Loucy (cell line): ENCODE data around the gene TPCN1.

Source experiments
- H2AFZ ChIP-seq: fragments of 200-600 bp; sonication (generic); 2 replicates; pipeline ENCODE4 v1.6.0; 2016; ENCODE audit warnings: antibody characterized with exemption, mild to moderate bottlenecking, low read length, moderate library complexity
- H3F3A ChIP-seq: fragments of 200-600 bp; 2 replicates; pipeline ENCODE4 v1.6.0; 2016; ENCODE audit warnings: antibody characterized with exemption, low read depth, mild to moderate bottlenecking
- H3K27me3 ChIP-seq: fragments of 200-600 bp; sonication (generic); 2 replicates; pipeline ENCODE4 v1.6.1; 2014; ENCODE audit warnings: low read length, mild to moderate bottlenecking; ENCODE audit not compliant: insufficient read depth, poor library complexity, severe bottlenecking
- H3K36me3 ChIP-seq: fragments of 200-600 bp; sonication (generic); 2 replicates; pipeline ENCODE4 v1.6.1; 2016; ENCODE audit warnings: low read length; ENCODE audit not compliant: insufficient read depth
- H3K4me1 ChIP-seq: fragments of 200-600 bp; sonication (generic); 2 replicates; pipeline ENCODE4 v1.5.1; 2014; ENCODE audit warnings: low read length, mild to moderate bottlenecking; ENCODE audit not compliant: insufficient read depth, poor library complexity, severe bottlenecking
- H3K4me2 ChIP-seq: fragments of 200-600 bp; sonication (generic); 2 replicates; pipeline ENCODE4 v1.6.0; 2014; ENCODE audit warnings: antibody characterized with exemption, low read length, low read depth, mild to moderate bottlenecking; ENCODE audit not compliant: poor library complexity, severe bottlenecking
- H3K4me3 ChIP-seq: fragments of 200-600 bp; sonication (generic); 2 replicates; pipeline ENCODE4 v1.5.1; 2014; ENCODE audit warnings: low read length, mild to moderate bottlenecking, mixed read lengths; ENCODE audit not compliant: poor library complexity, severe bottlenecking
- H3K79me2 ChIP-seq: fragments of 200-600 bp; sonication (generic); 2 replicates; pipeline ENCODE4 v1.6.1; 2014; ENCODE audit warnings: low read length; ENCODE audit not compliant: insufficient read depth
- H3K9ac ChIP-seq: fragments of 200-600 bp; sonication (generic); 2 replicates; pipeline ENCODE4 v1.6.0; 2014; ENCODE audit warnings: mild to moderate bottlenecking, low read depth, low read length, moderate library complexity; ENCODE audit not compliant: poor library complexity, severe bottlenecking
- H3K9me2 ChIP-seq: fragments of 200-600 bp; sonication (generic); replicated peaks from 2 replicates; pipeline ENCODE4 v1.6.1; 2016; ENCODE audit warnings: low read depth, low read length, mixed read lengths
- H3K9me3 ChIP-seq: fragments of 200-600 bp; sonication (generic); 2 replicates; pipeline ENCODE4 v1.6.1; 2014; ENCODE audit warnings: mild to moderate bottlenecking, antibody characterized with exemption, low read length, low read depth; ENCODE audit not compliant: insufficient read depth
- H4K20me1 ChIP-seq: fragments of 200-600 bp; sonication (generic); 2 replicates; pipeline ENCODE4 v1.6.0; 2014; ENCODE audit warnings: antibody characterized with exemption, low read length, mild to moderate bottlenecking; ENCODE audit not compliant: insufficient read depth, poor library complexity, severe bottlenecking
- EZH2phosphoT487 ChIP-seq: fragments of 200-600 bp; IDR thresholded peaks from 2 replicates; pipeline ENCODE4 v1.6.1; 2018; ENCODE audit warnings: antibody characterized with exemption, mild to moderate bottlenecking, moderate library complexity, borderline replicate concordance
- TF ChIP-seq, protein P1 (sequence below): fragments of 200-600 bp; sonication (generic); conservative IDR thresholded peaks from 2 replicates; pipeline ENCODE4 v1.5.1; 2014; ENCODE audit warnings: mild to moderate bottlenecking, antibody characterized with exemption, low read length

The TPCN1 gene

DNA sequence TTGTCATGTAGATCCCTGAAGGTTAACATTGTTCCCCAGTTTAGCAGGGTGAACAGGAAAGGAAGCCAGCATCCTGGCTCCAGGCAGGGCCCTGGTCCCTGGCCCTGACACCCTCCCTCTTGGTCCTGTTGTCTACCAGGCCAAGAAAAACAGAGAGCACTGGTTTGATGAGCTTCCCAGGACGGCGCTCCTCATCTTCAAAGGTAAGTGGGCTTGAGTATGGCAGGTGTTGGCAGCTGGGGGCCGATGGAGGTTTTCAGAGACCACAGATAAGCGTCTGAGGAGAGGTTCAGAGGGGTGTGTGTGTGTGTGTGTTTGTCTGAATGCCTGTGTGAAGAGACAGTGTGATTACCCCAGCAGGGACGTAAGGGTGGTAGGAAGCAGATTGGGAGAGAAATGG lies 57.4 kb downstream of the TPCN1 start:
- Histone ChIP-seq H3K4me2 (no peak overlapping the region), H3K36me3 (no peaks in the 10 kb centered on the region), H3K9me3 (no peaks in the 10 kb centered on the region), H3K4me3 (no peak overlapping the region), H4K20me1 (no peaks in the 10 kb centered on the region), H3K4me1 (no peaks in the 10 kb centered on the region), H3K9ac (no peak overlapping the region), H3K9me2 (no peaks in the 10 kb centered on the region), H3K79me2 (no peaks in the 10 kb centered on the region), H2AFZ (no peak overlapping the region), H3K27me3 (no peaks in the 10 kb centered on the region), H3F3A (no peaks in the 10 kb centered on the region)
- TF ChIP-seq, protein P1, sequence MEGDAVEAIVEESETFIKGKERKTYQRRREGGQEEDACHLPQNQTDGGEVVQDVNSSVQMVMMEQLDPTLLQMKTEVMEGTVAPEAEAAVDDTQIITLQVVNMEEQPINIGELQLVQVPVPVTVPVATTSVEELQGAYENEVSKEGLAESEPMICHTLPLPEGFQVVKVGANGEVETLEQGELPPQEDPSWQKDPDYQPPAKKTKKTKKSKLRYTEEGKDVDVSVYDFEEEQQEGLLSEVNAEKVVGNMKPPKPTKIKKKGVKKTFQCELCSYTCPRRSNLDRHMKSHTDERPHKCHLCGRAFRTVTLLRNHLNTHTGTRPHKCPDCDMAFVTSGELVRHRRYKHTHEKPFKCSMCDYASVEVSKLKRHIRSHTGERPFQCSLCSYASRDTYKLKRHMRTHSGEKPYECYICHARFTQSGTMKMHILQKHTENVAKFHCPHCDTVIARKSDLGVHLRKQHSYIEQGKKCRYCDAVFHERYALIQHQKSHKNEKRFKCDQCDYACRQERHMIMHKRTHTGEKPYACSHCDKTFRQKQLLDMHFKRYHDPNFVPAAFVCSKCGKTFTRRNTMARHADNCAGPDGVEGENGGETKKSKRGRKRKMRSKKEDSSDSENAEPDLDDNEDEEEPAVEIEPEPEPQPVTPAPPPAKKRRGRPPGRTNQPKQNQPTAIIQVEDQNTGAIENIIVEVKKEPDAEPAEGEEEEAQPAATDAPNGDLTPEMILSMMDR: no peak
- TF ChIP-seq EZH2phosphoT487: no peak

DNA sequence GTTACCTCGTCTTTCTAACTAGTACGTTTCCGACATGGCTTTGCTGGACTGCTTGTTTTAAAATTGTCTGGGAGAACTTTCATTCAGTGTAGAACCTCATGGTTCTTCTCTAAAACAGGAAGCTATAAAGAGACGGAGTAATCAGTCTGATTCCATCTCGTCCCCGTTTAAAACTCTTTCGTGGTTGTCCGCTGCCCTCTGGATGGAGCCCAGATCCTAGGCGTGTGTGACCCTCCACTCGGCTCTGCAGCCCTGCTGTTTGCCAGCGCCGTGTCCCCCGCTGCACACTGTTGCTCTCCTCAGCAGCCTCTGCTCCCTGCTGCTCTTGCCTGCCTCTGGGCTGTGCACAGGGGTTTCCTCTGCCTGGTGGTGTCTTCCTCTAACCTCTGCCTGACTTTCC lies 63.5 kb downstream of the TPCN1 start:
- Histone ChIP-seq H3K36me3 (no peaks in the 10 kb centered on the region), H3K4me2 (no peak overlapping the region), H2AFZ (no peak overlapping the region), H3K27me3 (no peaks in the 10 kb centered on the region), H3K9ac (no peak overlapping the region), H3K79me2 (no peaks in the 10 kb centered on the region), H3K9me3 (no peaks in the 10 kb centered on the region), H3F3A (no peaks in the 10 kb centered on the region), H3K9me2 (no peaks in the 10 kb centered on the region), H4K20me1 (no peaks in the 10 kb centered on the region), H3K4me1 (no peaks in the 10 kb centered on the region), H3K4me3 (no peak overlapping the region)
- no peak for TF ChIP-seq EZH2phosphoT487
- TF ChIP-seq, protein P1: no peak

DNA sequence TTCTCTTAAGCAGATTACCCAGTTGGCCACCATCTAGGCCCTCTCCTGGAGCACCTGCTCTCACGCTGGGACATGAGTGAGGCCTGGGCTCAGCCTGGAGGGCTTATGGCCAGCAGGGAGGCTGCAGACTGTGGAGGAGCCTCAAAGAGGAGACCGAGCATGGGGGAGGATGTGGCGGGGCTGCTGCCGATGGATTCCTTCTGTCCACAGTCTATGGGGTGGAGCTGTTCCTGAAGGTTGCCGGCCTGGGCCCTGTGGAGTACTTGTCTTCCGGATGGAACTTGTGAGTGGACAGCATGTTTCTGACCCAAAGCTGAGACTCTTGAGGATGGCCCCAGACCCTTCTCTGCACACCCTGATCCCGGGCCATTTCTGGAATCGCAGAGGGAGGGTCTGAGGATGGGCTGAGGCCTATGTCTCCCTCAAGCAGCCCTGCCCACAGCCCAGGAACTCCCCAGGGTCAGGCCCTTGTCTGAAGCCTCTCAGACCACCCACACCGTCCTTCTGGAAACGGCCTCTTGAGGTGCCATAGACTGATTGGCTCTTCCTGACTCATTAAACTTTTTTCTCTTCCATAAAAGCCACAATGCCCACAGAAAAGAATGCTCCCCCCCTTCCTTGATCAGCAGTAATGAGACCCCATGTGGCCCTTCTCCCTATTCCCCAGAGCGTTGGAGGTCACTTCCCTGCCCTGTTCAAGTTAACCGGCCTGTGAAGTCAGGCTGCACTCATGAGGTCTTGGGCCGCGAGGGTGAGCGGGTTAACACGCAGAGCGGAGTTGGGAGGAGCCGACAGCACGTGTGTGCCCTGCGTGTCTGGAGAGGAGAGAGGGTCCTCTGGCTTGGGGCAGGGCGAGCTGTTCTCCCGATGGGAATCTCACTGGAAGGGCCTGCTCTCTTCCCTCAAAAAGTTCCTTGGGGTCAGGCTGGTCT lies 64.7 kb downstream of the TPCN1 start:
- Histone ChIP-seq H3K79me2 (no peaks in the 10 kb centered on the region), H3K36me3 (no peaks in the 10 kb centered on the region), H3K9me3 (no peaks in the 10 kb centered on the region), H3K9ac (no peak overlapping the region), H3K27me3 (no peaks in the 10 kb centered on the region), H3F3A (no peaks in the 10 kb centered on the region), H3K4me1 (no peaks in the 10 kb centered on the region), H4K20me1 (no peaks in the 10 kb centered on the region), H2AFZ (no peak overlapping the region), H3K4me2 (no peak overlapping the region), H3K4me3 (no peak overlapping the region), H3K9me2 (no peaks in the 10 kb centered on the region)
- TF ChIP-seq, protein P1: no peak
- TF ChIP-seq EZH2phosphoT487: no peak
